Activated gamma-delta T cell treated with anti-CD3 and anti-CD28 coated beads, Interleukin-2, amount 50 U/mL, for 16 hours (primary cell): ENCODE data around the gene XCL2.
A peak's percentile ranks its signal among the peaks of the same experiment; 100 is the strongest.

Experiments used
- DNase-seq: peaks from one replicate; pipeline ENCODE4 v3.0.0-alpha.2; 2020; ENCODE audit warnings: low read depth

XCL2 gene

GRCh38 chr1:168513656-168514404 lies 30.0 kb downstream of the XCL2 start:
- DNase-seq, result no peak

GRCh38 chr1:168512864-168513595 lies 30.8 kb downstream of the XCL2 start:
- peak; percentile 36 for DNase-seq

GRCh38 chr1:168509875-168510791 lies 33.7 kb downstream of the XCL2 start:
- DNase-seq, result peak; percentile 33

GRCh38 chr1:168509210-168509609 lies 34.6 kb downstream of the XCL2 start:
- DNase-seq, result no peak

DNA sequence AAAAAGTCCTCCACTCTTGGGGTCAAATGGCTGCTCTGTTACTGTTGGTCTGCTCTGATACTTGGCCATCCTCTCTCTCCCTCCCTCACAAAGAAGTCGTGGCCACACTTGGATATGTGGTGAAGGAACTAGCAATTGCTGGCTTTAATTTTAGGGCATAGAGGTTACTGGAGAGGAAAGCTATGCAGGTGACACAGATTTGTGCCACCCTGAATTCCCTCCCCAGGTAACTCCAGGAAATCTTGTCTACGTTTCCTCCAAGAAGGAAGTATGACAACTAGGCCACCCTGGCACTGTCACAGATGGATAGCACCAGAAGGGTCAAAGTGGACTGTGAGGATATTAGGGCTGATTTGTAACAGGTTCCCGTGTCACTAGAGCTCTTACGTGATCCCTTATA lies 36.0 kb downstream of the XCL2 start:
- no peak for DNase-seq

DNA sequence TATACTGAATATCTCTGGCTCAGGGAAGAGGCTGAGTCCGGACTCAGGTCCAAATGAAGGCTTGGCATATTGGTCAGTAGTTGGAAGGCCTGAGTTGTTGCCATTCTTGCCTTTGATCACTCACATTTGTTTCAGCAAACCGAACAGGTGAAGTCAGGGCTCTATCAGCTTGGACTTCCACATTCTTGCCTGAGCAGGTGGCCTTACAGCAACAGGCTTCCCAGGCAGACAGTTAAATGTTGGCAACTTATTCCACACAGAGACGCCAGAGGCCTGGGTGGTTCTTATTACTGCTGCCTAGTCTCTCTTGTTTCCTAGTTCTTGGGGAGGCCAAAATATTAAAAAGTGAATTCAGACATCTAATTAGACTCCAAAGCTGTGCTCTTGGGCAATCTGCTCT lies 36.6 kb downstream of the XCL2 start:
- DNase-seq, result no peak

DNA sequence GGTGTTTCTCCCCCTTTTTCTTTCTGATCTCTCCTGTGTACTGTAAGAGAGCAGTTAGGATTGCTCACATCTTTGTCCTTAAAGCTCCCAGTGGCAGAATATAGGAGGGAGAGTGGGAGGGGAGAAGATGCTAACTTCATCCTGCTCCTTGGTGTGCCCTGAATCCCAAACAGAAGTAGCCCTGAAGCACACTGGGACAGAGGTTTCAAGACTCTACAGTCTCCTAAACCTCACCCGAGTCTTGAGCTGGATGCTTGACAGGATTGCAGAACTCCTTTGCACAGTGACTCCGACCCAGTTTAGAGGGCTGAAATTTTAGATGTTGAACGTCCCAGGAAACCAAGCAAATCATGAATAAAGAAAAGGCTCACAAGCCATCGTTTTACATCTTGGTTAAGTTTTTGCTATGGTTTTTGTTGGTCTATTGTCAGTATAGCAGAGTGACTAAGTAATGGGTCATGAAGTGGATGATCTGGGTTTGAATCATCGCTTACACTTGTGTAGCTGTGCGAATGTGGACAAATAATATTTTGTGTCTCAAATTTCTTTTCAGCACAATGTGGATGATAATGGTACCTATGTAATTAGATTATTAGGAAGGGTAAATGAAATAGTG lies 37.5 kb downstream of the XCL2 start:
- DNase-seq, result no peak

- no peak for DNase-seq
Observed at GRCh38 chr1:168505006-168505405, 38.8 kb downstream of the XCL2 start.

DNA sequence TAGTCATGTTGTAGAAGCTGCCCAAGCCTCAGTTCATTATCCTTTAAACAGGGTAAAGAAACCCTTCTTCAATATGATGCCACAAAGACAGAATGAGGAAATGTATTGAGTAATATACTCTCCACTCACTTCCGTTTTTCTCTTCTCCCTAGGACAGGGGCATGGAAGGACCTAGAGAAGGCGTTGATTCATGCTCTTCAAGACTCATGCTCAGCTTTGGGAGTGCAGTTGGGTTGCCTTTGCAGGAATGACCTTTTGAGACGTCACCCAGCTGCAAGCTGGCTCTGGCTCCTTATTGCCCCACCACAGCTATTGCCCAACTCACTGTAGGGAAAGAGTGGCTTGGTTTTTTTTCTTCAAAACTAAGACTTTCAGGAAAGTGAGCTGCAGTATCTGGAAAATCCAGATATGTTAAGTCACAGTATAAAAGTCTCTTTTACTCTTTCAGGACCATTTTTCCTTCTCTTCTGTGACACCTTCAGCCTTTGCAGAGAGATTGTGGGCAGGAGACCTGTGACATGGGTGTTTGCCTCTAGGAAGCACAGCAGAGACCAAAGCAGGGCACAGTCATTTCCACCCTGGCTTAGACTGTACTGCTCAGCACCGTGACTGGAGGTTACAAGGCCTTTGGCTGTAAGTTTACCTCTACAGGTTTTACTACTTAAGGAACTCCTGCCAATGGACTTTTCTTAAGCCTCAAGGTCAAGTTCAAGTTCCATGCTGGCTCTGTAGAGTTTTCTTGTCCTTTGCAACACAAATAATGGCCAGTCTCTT lies 39.5 kb downstream of the XCL2 start:
- DNase-seq, result no peak

DNA sequence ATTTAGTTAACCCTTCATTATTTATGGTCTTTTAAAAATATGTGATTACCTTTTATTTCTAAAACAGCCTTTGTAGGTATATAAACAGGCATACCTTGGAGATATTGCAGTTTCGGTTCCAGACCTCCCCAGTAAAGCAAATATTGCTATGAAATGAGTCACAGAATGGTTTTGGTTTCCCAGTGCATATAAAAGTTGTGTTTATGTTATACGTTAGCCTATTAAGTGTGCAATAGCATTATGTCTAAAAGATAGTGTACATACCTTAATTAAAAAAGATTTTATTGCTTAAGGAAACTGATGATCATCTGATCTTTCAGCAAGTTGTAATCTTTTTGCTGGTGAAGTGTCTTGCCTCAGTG lies 44.1 kb downstream of the XCL2 start:
- no peak for DNase-seq

DNA sequence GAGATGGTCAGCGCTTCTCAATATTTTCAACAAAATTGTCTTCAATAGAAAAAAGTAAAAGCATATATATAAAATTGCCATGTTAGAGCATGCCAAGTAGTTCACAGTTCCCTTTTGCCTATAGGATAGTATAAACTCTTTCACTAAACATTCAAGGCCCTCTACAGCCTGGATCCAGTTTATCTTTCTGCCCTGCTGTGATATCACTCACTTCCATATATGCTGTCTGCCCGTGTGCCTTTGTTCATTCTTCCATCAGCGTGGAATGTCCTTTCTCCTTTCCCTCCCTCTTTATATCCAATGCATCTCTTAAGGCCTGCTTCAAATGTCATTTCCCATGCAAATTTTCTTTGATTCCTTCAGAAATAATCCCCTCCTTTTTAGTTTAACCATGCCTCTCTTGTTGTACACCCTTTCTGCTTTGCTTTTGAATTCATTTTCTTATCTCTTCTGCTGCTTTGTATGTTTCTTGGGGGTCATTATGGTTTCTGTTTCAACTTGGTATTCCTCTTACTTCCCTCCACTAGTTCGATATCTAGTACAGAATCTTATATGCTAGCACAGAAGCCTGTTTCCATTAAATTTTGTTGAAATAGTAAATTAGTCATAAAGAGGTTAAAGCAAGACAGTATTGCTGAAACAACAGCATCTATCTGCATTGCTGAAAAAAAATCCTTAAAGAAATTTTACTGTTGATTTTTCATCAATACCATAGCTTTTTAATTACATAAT lies 44.7 kb downstream of the XCL2 start:
- DNase-seq, result no peak

GRCh38 chr1:168498159-168498631 lies 45.6 kb downstream of the XCL2 start:
- no peak for DNase-seq

DNA sequence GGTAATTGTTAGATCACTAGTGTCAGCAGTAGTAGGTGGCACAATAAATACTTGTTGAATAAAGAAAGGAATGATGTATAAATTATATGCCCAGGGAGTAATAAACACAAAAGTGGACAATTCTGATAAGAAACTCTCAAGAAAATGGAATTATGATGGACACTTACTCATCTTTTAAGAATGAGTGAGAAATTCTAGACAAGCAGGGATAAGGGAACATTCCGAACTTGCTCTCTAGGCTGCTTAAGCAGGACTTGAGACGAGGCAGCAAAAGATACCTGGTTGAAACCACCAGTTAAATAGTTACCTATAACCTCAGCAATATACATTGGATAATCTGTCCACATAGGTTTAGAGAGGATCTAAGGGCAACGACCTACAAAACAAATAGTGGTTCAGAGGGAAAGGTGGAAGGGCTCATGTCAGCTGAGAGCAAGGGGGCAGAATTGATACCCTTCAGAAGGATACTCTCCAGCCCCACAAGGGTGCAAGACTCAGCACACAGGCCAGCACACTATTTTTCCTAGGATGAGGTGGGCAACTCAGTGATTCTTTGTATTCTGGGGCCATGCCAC lies 46.3 kb downstream of the XCL2 start:
- no peak for DNase-seq

- DNase-seq, result no peak
Observed at GRCh38 chr1:168491527-168492164, 52.2 kb downstream of the XCL2 start.
